ENCODE measurements around the gene SAP30BP. TPM values are rescaled to one million over a fixed set of nuclear protein-coding genes. Genes with fewer than 3 reads are reported as not detected.
"Not testable (repeated sequence)": the region's sequence is repeated elsewhere in the genome, so short reads cannot be mapped to it uniquely, and the experiment has no call there.

Gene SAP30BP
- polyA plus RNA-seq, 2 of the 4 experiments (the other 2 are of a cell fraction): 103 to 139 TPM

- 85% methylated on average over 13 of the region's 13 CpGs for WGBS (ENCODE audit: missing lambda C conversion rate)
- no peaks in the 10 kb centered on the region for H3K9me3 ChIP-seq
- H3K4me3 ChIP-seq: no peak overlapping the region
- peaks cover 19% of the 10 kb centered on the region for H3K4me1 ChIP-seq
- ATAC-seq (no peak), FAIRE-seq (no peak), DNase-seq (ENCODE audit: low read depth in 1 of 2, low spot score in 1 of 2) (no peak)
- ChIA-PET POLR2A (interaction anchor here (1.0 to 1.7 kb wide), 2 partner anchors 26 to 143 kb away, joined by 3 to 5 read pairs; no protein-coding TSS in a partner anchor), CTCF (interaction anchor here (1.0 to 51.3 kb wide), 7 partner anchors 4 to 108 kb away, joined by 3 to 2254 read pairs (median 926); partner anchors contain the start of genes GALK1, MYO15B, RECQL5 and SAP30BP)
- H3K4me2 ChIP-seq: no peak overlapping the region
- no peak overlapping the region for H3K27ac ChIP-seq
- TF ChIP-seq HOXB13 (CRISPR knock-in tag; IDR thresholded peaks at IDR 0.05; ENCODE audit: low read depth): no peak
- TF ChIP-seq POLR2AphosphoS2 (conservative IDR thresholded peaks at IDR 0.05; ENCODE audit: low read length): no peak
- no peak for TF ChIP-seq HES2 (IDR thresholded peaks at IDR 0.05)
- TF ChIP-seq FOXS1 (CRISPR knock-in tag; IDR thresholded peaks at IDR 0.05): no peak
- no peak for TF ChIP-seq NR3C1 (IDR thresholded peaks at IDR 0.05)
- no peak for TF ChIP-seq ZNF302 (CRISPR knock-in tag; IDR thresholded peaks at IDR 0.05)
- TF ChIP-seq RARB (CRISPR knock-in tag; IDR thresholded peaks at IDR 0.05): no peak
- TF ChIP-seq BCL3 (IDR thresholded peaks at IDR 0.05): no peak
- TF ChIP-seq HDAC2 (IDR thresholded peaks at IDR 0.05): no peak
- TF ChIP-seq ATOH8 (CRISPR knock-in tag; IDR thresholded peaks at IDR 0.05; ENCODE audit: low read depth): no peak
Measured at GRCh38 chr17:75637143-75637538, 30.0 kb upstream of the SAP30BP start.

- ATAC-seq (no peak), DNase-seq (ENCODE audit: low read depth in 1 of 2, low spot score in 1 of 2) (no peak), FAIRE-seq (no peak)
- Histone ChIP-seq H3K4me2 (no peak overlapping the region), H3K27ac (no peak overlapping the region), H3K4me3 (no peak overlapping the region), H3K4me1 (peaks cover 18% of the 10 kb centered on the region), H3K9me3 (no peaks in the 10 kb centered on the region)
- POLR2A ChIA-PET: interaction anchor here (1.0 to 1.7 kb wide), 2 partner anchors 27 to 142 kb away, joined by 3 to 5 read pairs; no protein-coding TSS in a partner anchor
- no peak for TF ChIP-seq HEYL (CRISPR knock-in tag; IDR thresholded peaks at IDR 0.05)
- TF ChIP-seq MAX (IDR thresholded peaks at IDR 0.05): no peak
- no peak for TF ChIP-seq ZNF302 (CRISPR knock-in tag; IDR thresholded peaks at IDR 0.05)
- TF ChIP-seq HES2 (IDR thresholded peaks at IDR 0.05): no peak
- TF ChIP-seq NR3C1 (IDR thresholded peaks at IDR 0.05): no peak
- TF ChIP-seq RNF2 (IDR thresholded peaks at IDR 0.05; ENCODE audit: borderline replicate concordance, low read depth): no peak
- no peak for TF ChIP-seq TFCP2L1 (CRISPR knock-in tag; IDR thresholded peaks at IDR 0.05)
- no peak for TF ChIP-seq EHF (CRISPR knock-in tag; IDR thresholded peaks at IDR 0.05)
- TF ChIP-seq ZSCAN20 (CRISPR knock-in tag; IDR thresholded peaks at IDR 0.05): no peak
- no peak for TF ChIP-seq REST (IDR thresholded peaks at IDR 0.05)
- no peak for TF ChIP-seq POLR2A (IDR thresholded peaks at IDR 0.05; ENCODE audit: low read length)
- TF ChIP-seq FOSL2 (IDR thresholded peaks at IDR 0.05): no peak
- no peak for TF ChIP-seq FOSL2 (CRISPR knock-in tag; IDR thresholded peaks at IDR 0.05)
- TF ChIP-seq KDM1A (IDR thresholded peaks at IDR 0.05; ENCODE audit: low read depth): no peak
- TF ChIP-seq JUNB (IDR thresholded peaks at IDR 0.05): no peak
- no peak for TF ChIP-seq MAFK (IDR thresholded peaks at IDR 0.05; ENCODE audit: partially characterized antibody)
- CTCF ChIA-PET: interaction anchor here (1.1 to 51.3 kb wide), 6 partner anchors 4 to 108 kb away, joined by 3 to 2254 read pairs (median 1428); partner anchors contain the start of genes GALK1, MYO15B, RECQL5 and SAP30BP
- 86% methylated on average over 7 of the region's 7 CpGs for WGBS (ENCODE audit: missing lambda C conversion rate)
Measured at GRCh38 chr17:75637551-75637950, 29.6 kb upstream of the SAP30BP start.

GRCh38 chr17:75638039-75638438 is 29.1 kb upstream of the SAP30BP start:
- not testable (repeated sequence) for H3K27ac ChIP-seq; FAIRE-seq; DNase-seq (ENCODE audit: low read depth in 1 of 2, low spot score in 1 of 2); H3K4me2 ChIP-seq; H3K4me3 ChIP-seq; H3K9me3 ChIP-seq; ATAC-seq
- WGBS (ENCODE audit: missing lambda C conversion rate): 93% methylated on average over 12 of the region's 12 CpGs
- ChIA-PET POLR2A (interaction anchor here (1.7 kb wide), 1 partner anchor 142 kb away, joined by 5 read pairs; no protein-coding TSS in a partner anchor), CTCF (interaction anchor here (0.9 to 51.3 kb wide), 7 partner anchors 5 to 141 kb away, joined by 3 to 2254 read pairs (median 926); partner anchors contain the start of genes GALK1, MYO15B, RECQL5 and SAP30BP)
- peaks cover 14% of the 10 kb centered on the region for H3K4me1 ChIP-seq

Data from A549 (cell line).